Endothelial cell of umbilical vein (primary cell): ENCODE measurements around the gene SLC8A1. TPM values are rescaled to one million over a fixed set of nuclear protein-coding genes. Genes with fewer than 3 reads are reported as not detected.

Experiments used
- BruUV-seq: library from RNA; stranded (reverse); fragments of 400-500 nt; replicated peaks from 2 replicates; lab custom pipeline; 2021; lab: Mats Ljungman, UMichigan
- CTCF ChIA-PET: fragments of 300-600, 350-600 bp; sonication (Branson Sonifier 250); formaldehyde crosslinking; loops from one replicate; lab custom pipeline; 2021; ENCODE audit warnings: antibody characterized with exemption, inconsistent platforms; lab: Charles Lee
- POLR2A ChIA-PET: fragments of 300-600, 350-600 bp; sonication (Branson Sonifier 250); formaldehyde crosslinking; loops from one replicate; lab custom pipeline; 2021; ENCODE audit warnings: antibody characterized with exemption, inconsistent platforms; lab: Charles Lee
- DNase-seq: peaks from one replicate; pipeline ENCODE4 v3.0.0-alpha.2; 2011; ENCODE audit warnings: low read depth, low spot score
- FAIRE-seq: peaks from 2 replicates; lab custom pipeline; 2011; peaks lifted over from hg19 to GRCh38; lab: Jason Lieb, UNC
- H2AFZ ChIP-seq: 2 replicates; pipeline ENCODE4 v1.6.0; 2012; ENCODE audit warnings: low read depth, low read length, control low read depth, inconsistent platforms
- H3K27ac ChIP-seq: 2 replicates; pipeline ENCODE4 v1.5.1; 2011; ENCODE audit warnings: low read depth, mild to moderate bottlenecking, control low read depth, low read length, moderate library complexity; ENCODE audit not compliant: insufficient read depth
- H3K27me3 ChIP-seq, 2 experiments: 2 replicates each; pipeline versions ENCODE4 v1.6.0 to v1.6.1; 2011; ENCODE audit warnings: low read length in 2 of 2, mixed read lengths in 1 of 2; ENCODE audit not compliant: control insufficient read depth in 2 of 2, insufficient read depth in 2 of 2
- H3K36me3 ChIP-seq, 2 experiments: 2 replicates in 1 of 2; 3 replicates in 1 of 2; pipeline ENCODE4 v1.5.1; 2011; ENCODE audit warnings: low read length in 2 of 2, mild to moderate bottlenecking in 1 of 2, moderate library complexity in 1 of 2; ENCODE audit not compliant: control insufficient read depth in 2 of 2, insufficient read depth in 2 of 2; ENCODE audit errors: extremely low read depth in 1 of 2
- H3K4me1 ChIP-seq: 3 replicates; pipeline ENCODE4 v1.5.1; 2011; ENCODE audit warnings: mild to moderate bottlenecking, low read length; ENCODE audit not compliant: control insufficient read depth, insufficient read depth; ENCODE audit errors: extremely low read depth
- H3K4me2 ChIP-seq: 2 replicates; pipeline ENCODE4 v1.6.1; 2011; ENCODE audit warnings: low read length, control low read depth, mixed read lengths; ENCODE audit not compliant: insufficient read depth
- H3K4me3 ChIP-seq, 3 experiments: fragments of 200-600 bp in 1 of 3; sonication (generic), shearing (Covaris generic) in 1 of 3; replicated peaks in 1 of 3; 2 replicates each; pipeline ENCODE4 v1.5.1; 2011 to 2016; ENCODE audit warnings: control low read depth in 3 of 3, low read length in 3 of 3, mild to moderate bottlenecking in 2 of 3, inconsistent platforms in 1 of 3, low read depth in 1 of 3, moderate library complexity in 1 of 3; ENCODE audit not compliant: insufficient read depth in 1 of 3
- H3K79me2 ChIP-seq: 2 replicates; pipeline ENCODE4 v1.6.0; 2012; ENCODE audit warnings: low read length, inconsistent platforms; ENCODE audit not compliant: control insufficient read depth, insufficient read depth
- H3K9ac ChIP-seq: replicated peaks from 2 replicates; pipeline ENCODE3; 2011; ENCODE audit warnings: low read length, control low read depth; ENCODE audit not compliant: insufficient read depth; ENCODE audit errors: extremely low read depth
- H3K9me1 ChIP-seq: replicated peaks from 3 replicates; pipeline ENCODE4 v1.6.0; 2011; ENCODE audit warnings: mild to moderate bottlenecking, low read length; ENCODE audit not compliant: control insufficient read depth, insufficient read depth; ENCODE audit errors: extremely low read depth
- H3K9me3 ChIP-seq: replicated peaks from 2 replicates; pipeline ENCODE4 v1.5.1; 2012; ENCODE audit warnings: low read length, inconsistent platforms; ENCODE audit not compliant: control insufficient read depth, insufficient read depth
- H4K20me1 ChIP-seq: replicated peaks from 2 replicates; pipeline ENCODE3; 2011; ENCODE audit warnings: mild to moderate bottlenecking, low read length; ENCODE audit not compliant: control insufficient read depth, insufficient read depth; ENCODE audit errors: extremely low read depth
- CTCF ChIP-seq, 2 donors: IDR thresholded peaks; 1 replicate in 1 of 2; 2 replicates in 1 of 2; pipeline ENCODE4 v1.5.1; 2011; ENCODE audit warnings: low read length in 2 of 2, mild to moderate bottlenecking in 2 of 2, moderate library complexity in 2 of 2, control low read depth in 1 of 2, inconsistent platforms in 1 of 2, low read depth in 1 of 2; ENCODE audit not compliant: insufficient read depth in 1 of 2; ENCODE audit errors: extremely low read depth in 1 of 2
- EZH2 ChIP-seq: IDR thresholded peaks from 2 replicates; pipeline ENCODE4 v1.6.1; 2012; ENCODE audit warnings: borderline replicate concordance, low read depth, mild to moderate bottlenecking, moderate library complexity, low read length, inconsistent platforms; ENCODE audit not compliant: severe bottlenecking
- FOS ChIP-seq: IDR thresholded peaks from 2 replicates; pipeline ENCODE4 v1.6.1; 2011; ENCODE audit warnings: mild to moderate bottlenecking, low read length, moderate library complexity, borderline replicate concordance; ENCODE audit not compliant: insufficient read depth
- GATA2 ChIP-seq: IDR thresholded peaks from 2 replicates; pipeline ENCODE4 v1.7.0; 2011; ENCODE audit warnings: low read depth, mild to moderate bottlenecking, moderate library complexity, mixed read lengths, low read length; ENCODE audit not compliant: insufficient read length, insufficient read depth
- JUN ChIP-seq: IDR thresholded peaks from 2 replicates; pipeline ENCODE4 v1.6.1; 2011; ENCODE audit warnings: borderline replicate concordance, low read depth; ENCODE audit not compliant: insufficient read length, insufficient read depth
- MAX ChIP-seq: IDR thresholded peaks from 2 replicates; pipeline ENCODE4 v1.6.1; 2011; ENCODE audit not compliant: insufficient read depth, insufficient read length
- MYC ChIP-seq: IDR thresholded peaks from one replicate; pipeline ENCODE4 v1.6.1; 2011; ENCODE audit warnings: mild to moderate bottlenecking, low read depth, low read length
- POLR2A ChIP-seq: IDR thresholded peaks from 2 replicates; pipeline ENCODE4 v1.6.1; 2012; ENCODE audit warnings: low read depth, mild to moderate bottlenecking, control low read depth, low read length
- dilution Hi-C: fragments of 300-500 bp; cut with MboI; formaldehyde crosslinking; loops from one replicate; pipeline ENCODE4 v1.15.0; 2019; ENCODE audit warnings: low sequenced_read_pairs; ENCODE audit not compliant: extremely low pct_ligation_motif_present
- intact Hi-C: fragments of 100-400 bp; cut with micrococcal nuclease; formaldehyde crosslinking; loops from one replicate; pipeline ENCODE4 v1.10.0; 2022
- polyA plus RNA-seq, 4 experiments: library from polyadenylated mRNA; depleted of rRNA in 3 of 4; stranded (reverse) in 3 of 4; unstranded in 1 of 4; fragments of >200 nt; gene quantifications; 2 replicates each; pipeline versions ENCODE4 v1.2.1 to v1.2.3, GENCODE V29; 2011 to 2012; ENCODE audit warnings: missing spikeins in 1 of 4
- total RNA-seq: library from RNA; stranded (reverse); gene quantifications from 2 replicates; pipeline ENCODE4 v1.2.3, GENCODE V29; 2021

The SLC8A1 gene
- total and polyA plus RNA-seq, 2 donors (not counting 3 experiments of a cell fraction or from before 2014, with no cell fraction given) = 0.19 to 1.8 TPM

- H3K9ac ChIP-seq = no peak overlapping the region
- no peak overlapping the region for H3K27ac ChIP-seq
- FAIRE-seq = no peak
- peaks cover 5% of the 10 kb centered on the region for H3K4me1 ChIP-seq
- no TSS peak for BruUV-seq
- no peak overlapping the region for H3K4me3 ChIP-seq
- no peak overlapping the region for H2AFZ ChIP-seq
- no peaks in the 10 kb centered on the region for H3K79me2 ChIP-seq
- H3K9me3 ChIP-seq = no peaks in the 10 kb centered on the region
- intact Hi-C loops = no loop called here
- no peak overlapping the region for H3K4me2 ChIP-seq
- TF ChIP-seq EZH2 = no peak
- no peak for TF ChIP-seq POLR2A
- TF ChIP-seq MAX = no peak
- TF ChIP-seq JUN = no peak
- no peak for TF ChIP-seq CTCF (IDR thresholded peaks at IDR 0.05; ENCODE audit: extremely low read depth in 1 of 2, insufficient read depth in 1 of 2, low read depth in 1 of 2, low read length in 2 of 2)
- CTCF ChIA-PET = interaction anchor here (3.5 to 5.3 kb wide), 4 partner anchors 208 to 328 kb away, joined by 13 to 70 read pairs (median 47); partner anchors contain the start of gene SLC8A1
- H3K36me3 ChIP-seq = no peaks in the 10 kb centered on the region
- no peaks in the 10 kb centered on the region for H3K9me1 ChIP-seq
- DNase-seq = no peak
- dilution Hi-C loops = no loop called here
- H3K27me3 ChIP-seq = no peaks in the 10 kb centered on the region
- POLR2A ChIA-PET = no interaction called here
- no peaks in the 10 kb centered on the region for H4K20me1 ChIP-seq
Measured at GRCh38 chr2:40242315-40242714, 209.6 kb downstream of the SLC8A1 start.

- intact Hi-C loops (no loop called here), dilution Hi-C loops (no loop called here)
- H3K27ac ChIP-seq = no peak overlapping the region
- ChIA-PET POLR2A (no interaction called here), CTCF (interaction anchor here (0.7 to 1.5 kb wide), 5 partner anchors 10 to 326 kb away, joined by 3 to 4 read pairs (median 3); no protein-coding TSS in a partner anchor)
- no peaks in the 10 kb centered on the region for H3K36me3 ChIP-seq
- no peaks in the 10 kb centered on the region for H3K79me2 ChIP-seq
- H2AFZ ChIP-seq = no peak overlapping the region
- H3K27me3 ChIP-seq = no peaks in the 10 kb centered on the region
- DNase-seq (peak; percentile 85), FAIRE-seq (peak; percentile 54)
- H3K9me1 ChIP-seq = no peaks in the 10 kb centered on the region
- peaks cover 5% of the 10 kb centered on the region for H3K4me1 ChIP-seq
- no peaks in the 10 kb centered on the region for H3K9me3 ChIP-seq
- no peak overlapping the region for H3K4me2 ChIP-seq
- no peaks in the 10 kb centered on the region for H4K20me1 ChIP-seq
- BruUV-seq = no TSS peak
- no peak overlapping the region for H3K9ac ChIP-seq
- no peak overlapping the region for H3K4me3 ChIP-seq
- TF ChIP-seq MAX (no peak), FOS (peak; percentile 51), EZH2 (no peak), CTCF (IDR thresholded peaks at IDR 0.05; ENCODE audit: extremely low read depth in 1 of 2, insufficient read depth in 1 of 2, low read depth in 1 of 2, low read length in 2 of 2) (no peak), JUN (peak; percentile 43), MYC (no peak), GATA2 (no peak)
Measured at GRCh38 chr2:40240070-40240469, 211.8 kb downstream of the SLC8A1 start.
